Stimulated activated CD8-positive, alpha-beta memory T cell treated with anti-CD3 and anti-CD28 coated beads, Interleukin-4, amount 100 ng/mL, for 1 hour (primary cell): ENCODE results near the gene BAG1.

Source experiments
- DNase-seq, 2 donors: peaks; one replicate each; pipeline ENCODE4 v3.0.0-alpha.2; 2020; ENCODE audit warnings: low read depth in 2 of 2, low spot score in 1 of 2

The BAG1 gene

DNA sequence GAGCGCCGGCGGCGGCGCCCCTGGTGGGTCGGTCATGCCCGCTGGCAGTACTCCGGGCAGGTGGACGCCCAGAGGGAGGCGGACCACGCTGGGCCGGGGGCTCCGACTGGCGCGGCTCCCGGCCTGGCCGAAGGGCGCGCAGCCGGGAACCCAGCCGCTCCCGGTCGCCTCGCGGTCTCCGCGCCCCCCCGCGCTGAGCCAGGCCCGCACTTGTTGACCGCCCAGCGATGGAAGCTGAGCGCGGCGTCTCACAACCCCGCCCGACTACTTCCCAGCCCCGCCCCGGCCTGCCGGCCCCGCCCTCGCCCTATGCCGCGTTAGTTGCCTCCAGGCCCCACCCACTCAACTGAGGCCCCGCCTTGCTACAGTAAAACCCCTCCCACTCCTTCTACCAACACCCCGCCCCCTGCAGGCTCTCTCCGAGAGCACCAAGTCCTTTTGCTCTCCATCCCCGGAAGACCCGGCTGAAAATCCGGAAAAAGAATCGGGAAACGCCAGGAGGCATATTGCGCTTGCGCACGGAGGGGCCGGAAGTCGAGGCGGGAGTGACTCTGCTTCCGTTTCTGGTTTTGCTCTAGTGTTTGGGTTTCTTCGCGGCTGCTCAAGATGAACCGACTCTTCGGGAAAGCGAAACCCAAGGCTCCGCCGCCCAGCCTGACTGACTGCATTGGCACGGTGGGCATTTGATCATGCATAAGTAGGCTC, at the start of gene BAG1, which contains the start of gene CHMP5:
BAG1 (minus strand) TSS at position 236 of the 705 bp plus-strand sequence.
CHMP5 (plus strand) TSS at position 577 of the 705 bp plus-strand sequence; CDS start at position 607, 30 bp downstream.
- peak; percentile 100 for DNase-seq

DNA sequence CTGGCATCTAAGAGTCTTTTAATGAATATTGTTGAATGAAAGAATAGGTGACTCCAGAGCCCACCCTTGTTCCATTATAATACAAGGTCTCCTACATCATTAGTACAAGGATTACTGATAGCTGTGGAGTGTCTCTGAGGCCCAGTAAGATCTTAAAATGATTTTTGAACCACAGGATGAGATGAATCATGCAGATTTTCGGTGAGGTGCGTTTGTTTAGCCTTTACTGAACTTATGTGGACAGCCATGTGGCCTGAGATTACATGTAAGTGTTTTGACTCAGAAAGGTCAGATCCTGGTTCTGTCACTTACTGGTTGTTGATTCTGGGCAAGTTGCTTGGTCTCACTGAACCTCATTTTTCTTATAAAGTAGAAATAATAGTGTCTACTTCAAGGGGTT, 47.4 kb upstream of the BAG1 start:
- no peak for DNase-seq

DNA sequence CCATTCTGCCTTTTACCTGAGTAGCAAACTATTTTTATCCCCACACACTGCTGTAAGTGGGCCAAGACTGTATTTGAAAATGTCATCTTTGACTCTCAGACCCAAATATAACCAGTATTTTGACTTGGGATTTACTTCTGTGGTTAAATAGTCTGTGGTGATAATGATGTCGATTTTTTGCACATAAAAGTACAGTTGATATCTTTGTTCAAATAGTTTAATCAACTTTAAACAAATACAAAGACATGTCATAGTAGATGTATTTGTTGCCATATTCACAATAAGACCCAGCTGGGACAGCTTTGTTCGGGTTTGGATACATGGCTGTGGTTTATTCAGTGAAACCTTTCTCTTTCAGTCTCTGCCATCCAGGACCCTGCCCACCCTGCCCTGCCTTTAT, 46.2 kb upstream of the BAG1 start:
- DNase-seq, result no peak

DNA sequence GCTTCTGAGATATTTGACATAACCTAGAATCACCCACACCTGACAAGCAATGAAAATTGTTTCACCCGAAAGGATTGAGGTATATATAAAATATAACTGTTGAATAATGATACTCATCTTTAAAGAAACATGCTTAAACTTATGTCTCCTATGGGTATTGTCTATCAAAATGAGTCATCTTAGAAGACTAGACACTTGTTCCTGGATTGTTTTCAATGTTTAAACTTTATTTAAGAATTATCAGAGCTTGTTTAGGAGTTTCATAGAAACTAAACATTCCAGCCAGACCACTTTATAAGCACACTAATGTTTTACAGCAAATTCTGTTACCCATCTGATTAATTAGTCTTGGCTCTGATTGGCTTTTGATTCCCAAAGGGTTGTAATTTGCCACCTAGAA, 45.4 kb upstream of the BAG1 start:
- DNase-seq, result no peak

DNA sequence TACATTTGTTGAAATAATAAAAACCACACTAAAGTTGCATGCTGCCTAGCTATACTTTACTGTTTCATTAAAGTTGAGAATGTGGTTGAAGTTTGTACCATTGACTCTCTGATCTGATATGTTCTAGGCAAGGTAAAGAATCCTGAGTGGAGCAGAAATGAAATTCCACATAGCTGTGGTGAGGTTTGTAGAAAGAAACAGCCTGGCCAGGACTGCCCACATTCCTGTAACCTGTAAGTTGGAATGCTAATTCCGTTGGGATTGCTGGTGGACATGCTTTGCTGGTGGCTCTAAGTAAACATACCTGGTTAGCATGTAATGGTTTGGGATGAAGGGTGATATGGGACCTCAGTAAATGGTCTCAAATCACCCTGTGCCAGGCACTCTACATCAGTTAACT, 42.6 kb upstream of the BAG1 start:
- no peak for DNase-seq

DNA sequence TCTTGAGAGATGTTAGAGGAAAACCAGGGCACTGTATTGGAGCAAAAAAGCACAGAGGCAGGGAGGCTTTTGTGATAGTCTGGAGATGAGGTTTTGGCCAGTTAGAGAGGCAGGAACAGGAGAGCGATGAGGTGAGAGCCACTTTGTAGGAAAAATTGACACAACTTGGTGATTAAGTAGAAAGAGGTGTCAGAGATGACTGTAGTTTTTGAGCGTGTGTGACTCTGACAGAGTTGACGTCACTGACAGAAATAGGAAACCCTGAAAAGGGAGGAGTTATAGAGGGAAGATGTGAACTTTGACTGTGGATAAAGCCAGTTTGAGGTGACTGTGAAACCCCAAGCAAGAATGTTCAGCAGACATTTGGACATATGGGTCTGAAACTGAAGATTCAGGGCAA, 41.5 kb upstream of the BAG1 start:
- no peak for DNase-seq

DNA sequence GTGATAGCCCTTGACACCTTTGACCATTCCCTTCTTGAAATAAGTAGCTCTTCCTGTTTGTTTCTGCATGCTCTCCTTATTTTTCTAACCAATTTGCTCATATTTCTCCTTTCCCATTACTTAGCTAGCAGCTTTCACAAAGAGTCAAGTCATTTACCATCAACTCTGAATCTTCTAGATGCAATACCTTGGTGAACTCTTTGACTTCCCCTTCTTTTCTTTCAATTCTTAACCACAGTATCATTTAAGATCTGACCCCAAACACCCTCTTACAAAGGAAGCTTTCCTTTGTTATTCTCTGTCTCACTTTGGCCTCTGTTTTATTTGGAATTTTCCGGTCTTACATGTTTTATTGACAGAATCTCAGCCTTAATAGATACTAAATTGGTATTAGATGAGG, 39.9 kb upstream of the BAG1 start:
- no peak for DNase-seq

DNA sequence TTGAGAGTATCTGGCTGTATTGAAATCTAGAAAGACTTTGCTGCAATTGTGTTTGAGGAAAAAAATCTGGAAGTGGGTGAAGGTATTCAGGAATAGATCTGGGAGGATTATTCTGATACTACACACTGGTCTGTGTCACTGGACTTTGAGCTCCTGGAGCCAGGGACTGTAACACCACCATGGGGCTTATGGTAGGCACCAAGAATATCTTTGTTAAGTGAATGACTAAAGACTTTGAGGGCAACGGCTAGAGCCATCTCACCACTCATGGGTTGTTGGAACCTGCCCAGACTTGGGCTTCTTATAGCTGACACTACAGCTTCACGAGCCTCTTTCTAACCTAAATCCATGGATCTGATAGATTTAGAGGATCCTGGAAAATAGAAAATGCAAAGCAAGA, 36.0 kb upstream of the BAG1 start:
- DNase-seq, result no peak

DNA sequence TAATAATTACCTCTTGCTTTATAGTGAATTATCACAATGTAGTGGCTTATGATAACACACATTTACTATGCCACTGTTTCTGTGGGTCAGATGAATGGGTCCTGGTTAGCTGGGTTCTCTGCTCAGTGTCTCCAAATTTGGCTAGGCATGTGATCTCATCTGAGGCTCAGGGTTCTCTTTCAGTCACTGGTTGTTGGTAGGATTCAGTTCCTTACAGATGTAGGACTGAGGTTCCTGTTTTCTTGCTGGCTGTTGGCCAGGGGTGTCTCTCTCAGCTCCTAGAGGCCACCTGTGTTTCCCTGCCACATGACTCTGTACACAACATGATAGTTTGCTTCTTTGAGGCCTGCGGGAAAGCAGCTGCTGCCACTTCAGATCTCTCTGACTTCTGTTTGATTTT, 32.9 kb upstream of the BAG1 start:
- DNase-seq, result no peak

DNA sequence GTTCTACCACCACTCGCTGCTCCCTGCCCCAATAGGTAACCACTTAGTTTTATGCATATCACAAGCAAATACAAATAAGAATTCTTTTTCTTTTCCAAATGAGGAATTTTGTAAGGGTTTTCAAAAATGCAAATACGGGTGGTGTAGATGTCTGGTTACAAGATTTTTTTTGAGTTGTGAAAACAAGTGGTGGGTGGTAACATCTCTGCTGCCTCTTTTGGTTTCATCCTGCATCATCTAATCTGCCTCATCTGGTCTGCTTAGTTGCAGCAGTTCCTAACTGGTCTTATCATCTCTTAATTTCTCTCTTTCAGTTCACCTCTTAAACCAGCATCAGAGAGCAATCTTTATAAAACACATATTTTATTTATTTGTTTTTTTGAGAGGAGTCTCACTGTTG, 31.1 kb upstream of the BAG1 start:
- DNase-seq, result no peak

DNA sequence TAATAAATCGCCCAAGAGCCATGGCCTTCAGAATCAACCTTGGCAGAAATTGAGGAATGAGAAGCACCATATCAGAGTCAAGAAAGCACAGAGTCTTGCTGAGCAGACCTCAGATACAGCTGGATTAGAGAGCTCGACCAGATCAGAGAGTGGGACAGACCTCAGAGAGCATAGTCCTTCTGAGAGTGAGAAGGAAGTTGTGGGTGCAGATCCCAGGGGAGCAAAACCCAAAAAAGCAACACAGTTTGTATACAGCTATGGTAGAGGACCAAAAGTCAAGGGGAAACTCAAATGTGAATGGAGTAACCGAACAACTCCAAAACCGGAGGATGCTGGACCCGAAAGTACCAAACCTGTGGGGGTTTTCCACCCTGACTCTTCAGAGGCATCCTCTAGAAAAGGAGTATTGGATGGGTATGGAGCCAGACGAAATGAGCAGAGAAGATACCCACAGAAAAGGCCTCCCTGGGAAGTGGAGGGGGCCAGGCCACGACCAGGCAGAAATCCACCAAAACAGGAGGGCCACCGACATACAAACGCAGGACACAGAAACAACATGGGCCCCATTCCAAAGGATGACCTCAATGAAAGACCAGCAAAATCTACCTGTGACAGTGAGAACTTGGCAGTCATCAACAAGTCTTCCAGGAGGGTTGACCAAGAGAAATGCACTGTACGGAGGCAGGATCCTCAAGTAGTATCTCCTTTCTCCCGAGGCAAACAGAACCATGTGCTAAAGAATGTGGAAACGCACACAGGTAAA, 30.3 kb upstream of the BAG1 start:
- DNase-seq, result no peak

DNA sequence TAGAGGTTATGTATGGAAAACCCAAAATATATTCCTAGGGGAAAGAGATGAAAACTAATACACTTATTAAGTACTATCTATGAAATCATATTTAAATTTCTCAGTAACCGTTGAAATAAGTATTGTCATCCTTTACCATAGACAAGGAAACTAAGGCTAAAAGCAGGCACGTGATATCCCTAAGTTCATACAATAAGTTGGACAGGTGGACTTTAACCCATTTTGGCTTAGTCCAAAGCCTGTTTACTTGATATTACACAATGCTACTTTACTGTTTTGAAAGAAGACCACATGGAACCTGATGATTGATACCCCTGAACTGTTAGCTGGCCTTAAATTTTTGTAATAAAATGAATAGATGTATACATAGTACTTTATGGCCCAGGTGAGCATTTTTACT, 29.3 kb upstream of the BAG1 start:
- DNase-seq, result no peak

DNA sequence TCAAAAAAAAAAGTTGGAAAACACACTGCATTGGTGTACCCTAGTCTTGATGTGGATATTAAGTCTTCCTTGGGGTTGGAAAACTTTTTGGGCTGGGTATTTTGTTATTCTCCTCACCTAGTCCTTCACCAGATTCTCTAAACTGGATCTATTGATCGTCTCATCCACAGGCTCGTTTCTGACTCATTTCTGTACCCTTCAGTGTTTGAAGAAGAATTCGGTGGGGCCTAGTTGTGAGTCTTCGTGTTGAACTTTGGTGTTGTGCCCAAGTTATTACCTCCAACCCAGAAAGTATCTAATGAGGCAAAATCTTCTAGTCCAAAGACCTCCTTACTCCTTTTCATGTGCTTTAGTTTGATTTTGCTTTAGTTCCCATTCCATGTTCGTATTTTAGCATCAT, 27.4 kb upstream of the BAG1 start:
- no peak for DNase-seq

DNA sequence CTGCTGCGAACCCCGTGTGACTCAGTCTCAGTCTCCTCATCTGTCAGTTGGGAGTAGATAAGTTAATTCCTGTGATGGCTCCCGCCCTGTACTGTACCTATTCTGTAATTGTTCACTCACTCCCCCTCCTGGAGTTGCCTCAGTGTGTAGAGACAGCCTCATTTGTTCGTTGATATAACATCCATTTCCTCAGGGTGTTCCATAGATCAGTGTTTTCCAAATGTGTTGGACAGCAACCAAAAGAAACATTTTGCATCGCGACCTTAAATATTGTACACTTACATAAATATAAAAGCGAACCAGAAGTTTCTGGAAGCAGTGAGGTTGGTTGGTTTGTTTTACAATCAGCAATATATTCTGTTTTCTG, 26.5 kb upstream of the BAG1 start:
- DNase-seq, result no peak

DNA sequence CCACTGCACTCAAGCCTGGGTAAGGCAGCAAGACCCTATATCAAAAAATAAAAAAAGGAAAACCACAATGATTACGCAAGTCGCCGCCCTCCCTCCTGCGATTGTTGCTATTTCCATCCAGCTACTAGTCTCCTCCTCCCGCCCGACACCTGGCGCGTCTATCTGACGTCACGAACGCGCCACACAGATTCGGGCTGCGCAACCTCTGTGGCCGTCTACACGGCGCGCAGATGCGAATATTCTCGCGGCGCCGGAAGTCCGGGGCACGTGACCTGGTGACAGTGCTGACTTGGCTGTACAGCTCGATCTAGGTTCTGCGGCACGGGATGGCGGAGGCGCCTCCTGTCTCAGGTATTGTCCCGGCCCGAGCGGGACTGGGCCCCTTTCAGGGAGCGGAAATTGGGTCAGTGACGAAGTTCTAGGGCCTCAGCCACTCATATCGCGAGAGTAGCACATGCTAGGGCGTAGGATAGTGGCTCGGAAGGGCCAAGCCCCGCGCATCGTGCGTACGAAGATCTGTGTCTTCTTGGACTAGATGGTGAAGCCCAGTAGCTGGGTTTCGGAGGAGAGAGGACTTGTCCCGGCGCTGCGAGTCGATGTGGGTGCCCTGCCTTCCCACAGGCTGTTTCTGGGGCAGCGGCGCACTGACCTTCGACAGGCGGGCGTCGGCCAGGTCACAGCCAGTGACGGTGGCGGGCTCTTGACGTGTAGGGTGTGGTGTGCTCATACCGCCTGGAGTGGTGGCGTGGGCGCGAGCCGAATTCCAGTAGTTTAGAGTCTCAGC, 25.9 kb upstream of the BAG1 start, which contains the start of gene NFX1:
NFX1 (plus strand) TSS at position 270 of the 784 bp plus-strand sequence; CDS start at position 327, 57 bp downstream.
- DNase-seq, result peak; percentile 97 to 98

DNA sequence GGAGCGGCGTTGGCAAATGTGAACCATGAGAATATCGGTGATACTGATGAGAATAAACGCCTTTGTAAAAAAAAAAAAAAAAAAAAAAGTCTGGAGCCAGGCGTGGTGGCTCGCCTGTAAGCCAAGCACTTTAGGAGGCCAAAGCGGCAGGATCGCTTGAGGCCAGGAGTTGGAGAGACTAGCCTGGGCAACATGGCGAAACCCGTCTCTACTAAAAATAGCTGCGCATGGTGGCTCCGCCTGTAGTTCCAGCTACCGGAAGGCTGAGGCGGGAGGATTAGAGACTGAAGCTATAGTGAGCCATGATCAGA, 25.4 kb upstream of the BAG1 start:
- no peak for DNase-seq

DNA sequence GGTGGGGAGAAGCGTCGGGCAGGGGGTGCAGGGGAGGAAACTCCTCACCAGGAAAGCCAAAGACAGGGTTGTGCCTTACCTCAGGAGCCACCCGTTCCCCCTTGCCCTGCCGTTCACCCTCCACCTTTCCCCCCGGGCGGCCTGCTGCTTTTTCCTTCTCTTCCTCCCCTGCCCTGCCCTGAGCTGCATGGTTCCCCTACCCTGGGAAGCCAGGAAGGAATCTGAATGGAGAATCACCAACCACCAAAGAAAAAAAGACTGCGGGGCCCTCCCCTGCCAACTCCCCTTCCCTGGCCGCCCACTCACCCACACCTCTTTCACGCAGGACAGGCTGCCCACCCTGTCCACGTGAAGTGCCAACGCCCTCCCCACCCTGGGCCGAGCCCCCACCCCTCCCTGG, 25.0 kb upstream of the BAG1 start:
- DNase-seq, result no peak

DNA sequence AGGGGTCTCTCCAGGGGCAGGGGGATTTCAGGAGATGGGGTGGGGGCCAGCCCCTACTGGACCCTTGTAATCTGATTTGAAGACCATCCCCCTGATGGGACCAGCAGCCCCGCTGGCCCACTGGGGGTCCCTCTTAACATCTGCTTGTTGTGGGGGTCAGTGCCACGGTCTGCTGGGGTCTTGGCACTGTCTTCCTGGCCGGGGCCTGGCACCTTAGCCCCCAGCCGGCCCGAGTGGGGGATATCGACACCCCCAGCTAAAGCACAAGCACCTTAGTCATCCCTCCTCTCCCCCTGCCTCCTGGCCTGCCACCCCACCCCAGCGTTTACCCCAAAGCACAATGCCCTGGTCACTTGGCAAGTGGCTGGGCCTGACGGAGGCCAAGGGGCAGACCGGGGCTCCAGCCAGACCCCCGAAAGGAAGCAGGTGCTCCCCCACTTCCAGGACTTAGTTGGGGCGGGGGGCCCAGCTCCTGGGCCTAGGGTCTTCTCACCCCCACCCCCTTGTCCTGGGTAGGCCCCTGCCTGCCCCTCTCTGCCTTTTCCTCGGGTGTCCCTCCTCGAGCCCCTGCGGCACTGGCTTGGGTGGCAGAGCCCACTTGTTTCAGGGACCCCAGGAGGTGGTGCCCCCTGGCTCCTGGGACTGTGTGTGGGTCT, 24.4 kb upstream of the BAG1 start:
- no peak for DNase-seq

DNA sequence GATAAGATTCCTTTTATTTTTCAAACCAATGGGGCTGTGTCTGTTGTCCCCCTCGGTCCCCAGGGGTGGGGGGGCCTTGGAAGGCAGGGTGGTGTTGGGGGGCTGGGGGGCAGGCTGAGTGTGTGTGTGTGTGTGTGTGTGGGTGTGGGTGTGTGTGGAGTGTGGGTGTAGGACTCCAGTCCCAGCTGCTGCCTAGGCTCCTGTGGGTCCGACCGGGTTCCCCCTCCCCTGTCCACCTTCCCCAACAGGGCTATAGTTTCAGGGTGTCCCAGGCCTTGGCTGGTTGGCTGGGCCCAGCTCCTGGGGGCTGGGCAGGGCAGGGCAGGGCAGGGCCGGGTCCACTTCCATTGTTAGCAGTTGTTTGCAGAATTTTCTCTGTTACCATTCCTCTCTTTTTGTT, 23.7 kb upstream of the BAG1 start:
- DNase-seq, result no peak

DNA sequence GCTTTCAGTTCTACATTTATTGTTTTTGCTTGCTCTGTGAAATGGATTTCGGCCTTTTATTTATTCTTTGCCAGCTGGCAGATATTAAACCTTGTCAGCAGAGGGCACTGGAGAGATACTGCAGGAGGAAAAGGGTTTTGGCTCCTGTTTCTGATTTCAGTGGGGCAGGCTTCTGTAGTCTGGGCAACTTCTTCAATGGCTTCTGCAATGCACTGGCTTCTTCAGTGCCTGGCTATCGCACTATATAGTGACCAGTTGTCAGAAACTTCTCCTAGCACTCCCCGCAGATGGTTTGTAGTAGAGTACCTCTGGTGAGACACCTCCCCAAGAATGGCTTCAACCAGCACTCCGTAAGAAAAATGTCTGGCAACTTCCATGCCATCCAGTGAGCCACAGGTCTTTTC, 22.6 kb upstream of the BAG1 start:
- no peak for DNase-seq

DNA sequence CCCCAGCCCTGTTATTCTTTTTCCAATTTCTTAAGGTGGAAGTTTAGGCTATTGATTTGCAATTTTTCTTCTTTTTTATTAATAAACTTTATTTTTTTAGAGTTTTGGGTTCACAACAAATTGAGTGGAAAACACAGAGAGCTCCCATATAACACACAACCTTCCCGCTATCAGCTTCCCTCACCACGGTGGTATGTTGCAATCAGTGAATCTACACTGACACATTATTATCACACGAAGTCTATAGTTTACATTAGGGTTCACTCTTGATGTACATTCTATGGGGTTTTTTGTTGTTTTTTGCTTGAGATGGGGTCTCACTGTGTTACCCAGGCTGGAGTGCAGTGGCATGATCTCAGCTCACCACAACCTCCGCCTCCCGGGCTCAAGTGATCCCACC, 21.0 kb upstream of the BAG1 start:
- DNase-seq, result no peak

DNA sequence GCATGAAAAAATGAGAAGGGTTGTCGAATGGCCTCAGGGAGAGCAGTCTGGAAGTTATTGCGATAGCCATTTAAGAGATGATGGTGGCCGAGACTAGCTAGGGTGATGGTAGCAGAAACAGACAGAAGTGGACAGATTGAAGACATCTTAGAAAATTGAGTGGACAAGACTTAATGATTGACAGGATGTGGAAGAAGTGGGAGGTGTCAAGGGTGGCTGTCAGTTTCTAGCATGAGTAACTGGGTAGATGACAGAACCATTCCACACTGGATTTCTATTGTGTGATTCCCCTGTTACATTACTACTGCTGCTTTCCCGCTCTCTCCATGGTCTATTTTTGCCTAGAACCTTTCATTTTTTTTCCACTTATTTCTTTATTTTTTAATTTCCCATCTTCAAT, 13.0 kb upstream of the BAG1 start:
- no peak for DNase-seq
